Stimulated activated naive CD4-positive, alpha-beta T cell (primary cell): ENCODE measurements around the gene FBXL7.

Experiments
- DNase-seq, 6 experiments: peaks; one replicate each; lab custom pipeline; 2025; lab: John Stamatoyannopoulos, UW

FBXL7 gene

GRCh38 chr5:15615859-15616258, 115.9 kb downstream of the FBXL7 start:
- DNase-seq, result no peak

- no peak for DNase-seq
These were observed 119.0 kb downstream of the FBXL7 start for GRCh38 chr5:15618938-15619337.

GRCh38 chr5:15620501-15620900, 120.5 kb downstream of the FBXL7 start:
- DNase-seq, result no peak

- DNase-seq, result no peak
These were observed 121.1 kb downstream of the FBXL7 start for GRCh38 chr5:15621094-15621493.

GRCh38 chr5:15623794-15624193, 123.8 kb downstream of the FBXL7 start:
- no peak for DNase-seq

- no peak for DNase-seq
These were observed 127.1 kb downstream of the FBXL7 start for GRCh38 chr5:15627109-15627508.

- DNase-seq, result no peak
These were observed 127.7 kb downstream of the FBXL7 start for GRCh38 chr5:15627647-15628046.

- no peak for DNase-seq
These were observed 130.5 kb downstream of the FBXL7 start for GRCh38 chr5:15630441-15630840.

- DNase-seq, result no peak
These were observed 134.8 kb downstream of the FBXL7 start for GRCh38 chr5:15634591-15635288.

GRCh38 chr5:15635289-15635616, 135.3 kb downstream of the FBXL7 start:
- no peak for DNase-seq

GRCh38 chr5:15637345-15637744, 137.4 kb downstream of the FBXL7 start:
- DNase-seq, result no peak

- no peak for DNase-seq
These were observed 137.9 kb downstream of the FBXL7 start for GRCh38 chr5:15637886-15638285.

- DNase-seq, result no peak
These were observed 138.3 kb downstream of the FBXL7 start for GRCh38 chr5:15638296-15638695.

GRCh38 chr5:15639288-15639687, 139.3 kb downstream of the FBXL7 start:
- DNase-seq, result no peak

- DNase-seq, result no peak
These were observed 140.1 kb downstream of the FBXL7 start for GRCh38 chr5:15640116-15640515.

- DNase-seq, result no peak
These were observed 143.8 kb downstream of the FBXL7 start for GRCh38 chr5:15643731-15644130.

GRCh38 chr5:15645381-15646160, 145.6 kb downstream of the FBXL7 start:
- DNase-seq, result no peak

GRCh38 chr5:15646371-15646770, 146.4 kb downstream of the FBXL7 start:
- DNase-seq, result no peak

GRCh38 chr5:15647251-15647650, 147.3 kb downstream of the FBXL7 start:
- no peak for DNase-seq

GRCh38 chr5:15650266-15650665, 150.3 kb downstream of the FBXL7 start:
- DNase-seq, result no peak

GRCh38 chr5:15654779-15655178, 154.8 kb downstream of the FBXL7 start:
- no peak for DNase-seq

GRCh38 chr5:15655683-15656082, 155.7 kb downstream of the FBXL7 start:
- DNase-seq, result no peak

GRCh38 chr5:15664961-15665360, 165.0 kb downstream of the FBXL7 start:
- DNase-seq, result no peak

- no peak for DNase-seq
These were observed 169.8 kb downstream of the FBXL7 start for GRCh38 chr5:15669826-15670225.
